K562 (cell line): ENCODE data around the gene FAM43B. TPM values are rescaled to one million over a fixed set of nuclear protein-coding genes. Genes with fewer than 3 reads are reported as not detected.
A peak's percentile ranks its signal among the peaks of the same experiment; 100 is the strongest.

Experiments
- DMBX1 ChIP-seq: fragments of 250-450 bp; sonication (Bioruptor Pico); IDR thresholded peaks from 2 replicates; pipeline ENCODE4 v1.8.0; 2022; ENCODE audit warnings: inconsistent platforms, mild to moderate bottlenecking, moderate library complexity, borderline replicate concordance
- FOXA3 ChIP-seq, 2 experiments: fragments of 450-650 bp in 1 of 2; sonication (generic) in 1 of 2; formaldehyde crosslinking; IDR thresholded peaks in 1 of 2; conservative IDR thresholded peaks in 1 of 2; 2 replicates each; pipeline versions ENCODE4 v1.4.0 to v1.8.0; 2020 to 2022; ENCODE audit warnings: mild to moderate bottlenecking in 2 of 2, missing genetic modification reagents in 1 of 2
- HBP1 ChIP-seq: fragments of 450-650 bp; formaldehyde crosslinking; IDR thresholded peaks from 2 replicates; pipeline ENCODE4 v1.4.0; 2022; ENCODE audit warnings: missing genetic modification characterization
- PATZ1 ChIP-seq: fragments of 250-450 bp; sonication (Bioruptor Pico); IDR thresholded peaks from 2 replicates; pipeline ENCODE4 v1.5.0; 2020; ENCODE audit warnings: mild to moderate bottlenecking, borderline replicate concordance
- POLR2A ChIP-seq: fragments of 450-650 bp; conservative IDR thresholded peaks from 2 replicates; pipeline ENCODE4 v1.6.1; 2016
- PRDM10 ChIP-seq: fragments of 450-650 bp; IDR thresholded peaks from 2 replicates; pipeline ENCODE4 v1.6.1; 2018; ENCODE audit not compliant: partially characterized antibody
- PURB ChIP-seq: sonication (generic); formaldehyde crosslinking; IDR thresholded peaks from 2 replicates; pipeline ENCODE4 v1.9.0; 2021; ENCODE audit warnings: low read depth, mild to moderate bottlenecking, missing genetic modification reagents
- RNF2 ChIP-seq: sonication (generic); IDR thresholded peaks from 2 replicates; pipeline ENCODE4 v1.6.1; 2016
- SAFB ChIP-seq: fragments of 200-400 bp; formaldehyde crosslinking; IDR thresholded peaks from 2 replicates; pipeline ENCODE4 v1.6.1; 2017; ENCODE audit warnings: low read depth, low read length, borderline replicate concordance
- ZBTB49 ChIP-seq: sonication (generic); formaldehyde crosslinking; IDR thresholded peaks from 2 replicates; pipeline ENCODE4 v1.8.0; 2022; ENCODE audit warnings: missing genetic modification reagents, mild to moderate bottlenecking, borderline replicate concordance
- ZBTB5 ChIP-seq: fragments of 450-650 bp; IDR thresholded peaks from 2 replicates; pipeline ENCODE4 v1.6.1; 2017; ENCODE audit warnings: antibody characterized with exemption
- ZNF24 ChIP-seq: fragments of 450-650 bp; IDR thresholded peaks from 2 replicates; pipeline ENCODE4 v1.6.1; 2016
- ZNF551 ChIP-seq: fragments of 250-450 bp; sonication (Bioruptor Pico); IDR thresholded peaks from 2 replicates; pipeline ENCODE4 v1.5.0; 2021; ENCODE audit warnings: mild to moderate bottlenecking, moderate library complexity
- ZNF778 ChIP-seq: fragments of 450-650 bp; formaldehyde crosslinking; IDR thresholded peaks from 2 replicates; pipeline ENCODE4 v1.4.0; 2020; ENCODE audit warnings: mild to moderate bottlenecking, moderate library complexity
- polyA plus RNA-seq, 8 experiments: library from polyadenylated mRNA; depleted of rRNA in 4 of 8; stranded (reverse) in 5 of 8; unstranded in 3 of 8; fragments of >200 nt; fragmentation: Nextera tagmentation in 2 of 8; fragmentation: Illumina TruSeq in 1 of 8; extraction: Ambion mirVana in 2 of 8; extraction: Trizol in 1 of 8; gene quantifications; 2 replicates each; pipeline versions ENCODE4 v1.2.1 to v1.2.3, GENCODE V29; 2011 to 2014; ENCODE audit warnings: inconsistent platforms in 1 of 8, missing spikeins in 1 of 8
- total RNA-seq, 7 experiments: library from RNA; depleted of rRNA in 6 of 7; stranded (reverse); fragments of >200 nt in 6 of 7; fragmentation: Illumina TruSeq in 2 of 7; extraction: Trizol in 2 of 7; gene quantifications; 2 replicates each; pipeline versions ENCODE4 v1.2.1 to v1.2.3, GENCODE V29; 2011 to 2021; ENCODE audit warnings: low replicate concordance in 1 of 7

Gene FAM43B
- total and polyA plus RNA-seq, 9 of the 15 experiments (the other 6 are each of a cell fraction or from before 2014, with no cell fraction given) = not detected

GRCh38 chr1:20521960-20522861 lies 30.2 kb upstream of the FAM43B start (continued):
- TF ChIP-seq HBP1 (no peak), ZBTB49 (no peak), RNF2 (0 out of 2 replicates have a peak, but pooled peaks have one; percentile 18), ZBTB5 (no peak), PATZ1 (CRISPR knock-in tag) (no peak), SAFB (no peak), POLR2A (no peak), FOXA3 (CRISPR knock-in tag; conservative IDR thresholded peaks at IDR 0.05 in 1 of 2, IDR thresholded peaks at IDR 0.05 in 1 of 2) (no peak), PRDM10 (no peak), ZNF551 (no peak), ZNF778 (CRISPR knock-in tag) (no peak), DMBX1 (CRISPR knock-in tag) (no peak), PURB (CRISPR knock-in tag) (no peak), ZNF24 (no peak)
